NCI-H446 treated with DMSO at 0.1 percent for 48 hours (cell line): Measurements from ENCODE around the gene NFKBIL1.
"Not testable (repeated sequence)": the region's sequence is repeated elsewhere in the genome, so short reads cannot be mapped to it uniquely, and the experiment has no call there.

ENCODE experiments used
- DNase-seq: peaks from one replicate; lab custom pipeline; 2025; lab: John Stamatoyannopoulos, UW

NFKBIL1 gene

DNA sequence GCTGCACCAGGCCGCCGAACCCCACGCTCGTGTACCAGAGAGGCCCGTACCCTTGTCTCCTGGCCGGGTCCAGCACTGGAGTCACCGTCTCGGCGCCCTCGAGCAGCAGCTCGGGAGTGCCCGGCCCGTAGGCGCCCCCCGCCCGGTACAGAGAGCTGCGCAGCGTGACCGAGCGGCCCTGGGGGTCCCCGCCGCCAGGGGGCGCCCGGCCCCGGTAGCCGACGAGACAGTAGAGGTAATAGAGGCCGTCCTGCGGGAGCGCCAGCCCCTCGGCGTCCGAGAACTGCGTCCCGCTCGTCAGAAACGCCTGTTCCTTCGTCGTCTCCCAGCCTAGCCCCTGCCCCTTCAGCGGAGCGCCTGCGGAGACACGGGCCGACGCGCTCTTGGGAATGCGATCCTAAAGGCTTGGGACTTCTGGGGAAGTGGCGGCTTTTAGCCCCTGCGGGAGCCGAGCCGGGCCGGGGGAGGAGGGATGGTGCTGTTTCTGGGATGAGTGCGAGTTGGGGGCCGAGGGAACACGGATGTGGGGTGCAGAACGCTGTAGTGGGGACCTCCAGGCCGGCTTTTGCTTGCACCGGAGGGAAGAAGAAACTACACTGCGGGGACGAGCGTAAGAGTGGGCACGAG, 33.5 kb downstream of the NFKBIL1 start:
- peak; percentile 39 for DNase-seq

DNA sequence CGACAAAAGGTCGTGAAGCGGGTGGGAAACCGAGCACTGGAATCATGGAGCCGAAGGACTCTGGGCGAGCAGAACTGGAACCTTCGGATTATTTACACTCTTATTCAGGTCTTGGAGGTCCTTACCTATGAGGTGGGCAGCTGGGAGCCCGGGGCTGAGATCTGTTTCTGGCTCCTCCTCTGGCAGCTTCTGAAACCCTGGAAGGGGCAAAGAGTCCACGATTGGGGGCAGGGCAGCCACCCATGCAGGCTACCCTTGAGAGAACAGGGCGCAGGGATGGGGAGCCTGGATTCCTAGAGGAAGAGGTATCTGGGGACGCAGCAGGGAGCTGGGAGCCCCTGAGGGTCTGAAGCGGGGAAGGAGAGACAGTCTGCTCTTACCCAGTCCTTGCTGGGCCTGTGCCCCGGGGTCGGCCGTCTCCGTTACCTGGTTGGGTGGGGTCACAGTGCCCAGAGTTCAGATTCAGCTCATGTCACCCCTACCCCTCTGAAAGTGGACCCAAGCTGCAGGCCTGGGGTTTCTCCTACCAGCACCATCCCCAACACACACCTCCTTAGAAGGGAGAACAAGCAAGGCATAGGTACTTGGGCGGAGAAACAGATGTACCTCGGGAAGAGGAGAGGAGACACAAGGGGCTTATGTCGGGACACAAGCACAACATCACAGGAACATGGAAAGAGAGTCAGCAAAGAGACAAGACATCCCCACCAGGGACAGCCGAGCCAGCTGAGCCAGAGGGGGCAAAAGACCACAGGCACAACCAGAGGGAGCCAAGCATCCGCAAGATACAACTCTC, 34.2 kb downstream of the NFKBIL1 start:
- DNase-seq, result no peak

DNA sequence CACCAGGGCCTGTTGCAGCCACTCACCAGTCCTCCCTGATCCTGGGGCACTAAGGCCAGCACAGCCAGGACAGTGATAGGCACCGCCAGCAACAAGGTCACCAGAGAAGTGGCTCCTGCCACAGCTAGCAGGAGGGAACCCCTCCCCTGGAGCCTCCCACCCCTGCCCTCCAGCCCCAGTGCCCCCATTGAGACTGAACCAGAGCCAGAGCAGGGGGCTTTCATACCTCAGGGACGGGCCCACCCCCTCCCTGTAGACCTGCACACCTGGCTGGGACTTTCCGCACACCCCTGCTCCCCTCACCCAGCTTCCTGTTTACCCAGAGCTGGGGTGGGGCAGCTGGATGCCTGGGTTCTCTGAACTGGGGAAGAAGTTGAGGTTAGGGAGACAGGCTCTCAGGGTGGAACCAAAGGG, 34.8 kb downstream of the NFKBIL1 start, which contains the start of gene LTB:
Gene LTB (minus strand): TSS at position 195 of the 414 bp plus-strand sequence. CDS start 7 bp downstream, at position 188.
- no peak for DNase-seq

DNA sequence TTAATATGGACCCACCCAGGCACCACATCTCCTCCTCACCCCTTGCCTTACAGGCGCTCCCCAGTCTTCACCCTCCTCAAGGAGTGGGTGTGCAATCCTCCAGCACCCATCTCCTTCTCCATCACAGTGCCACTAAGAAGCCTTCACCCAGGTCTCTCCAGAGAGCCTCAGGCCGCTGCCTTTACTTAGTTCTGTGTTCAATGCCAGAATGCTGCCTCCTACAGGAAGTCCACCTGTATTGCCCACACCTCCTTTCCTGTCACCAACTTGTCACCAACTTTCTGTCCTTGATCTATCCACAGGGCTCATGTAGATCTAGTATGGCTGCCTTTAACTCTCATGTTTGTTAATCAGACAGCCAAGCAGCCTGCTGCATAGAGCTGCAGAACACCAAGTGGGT, 38.1 kb downstream of the NFKBIL1 start:
- no peak for DNase-seq

DNA sequence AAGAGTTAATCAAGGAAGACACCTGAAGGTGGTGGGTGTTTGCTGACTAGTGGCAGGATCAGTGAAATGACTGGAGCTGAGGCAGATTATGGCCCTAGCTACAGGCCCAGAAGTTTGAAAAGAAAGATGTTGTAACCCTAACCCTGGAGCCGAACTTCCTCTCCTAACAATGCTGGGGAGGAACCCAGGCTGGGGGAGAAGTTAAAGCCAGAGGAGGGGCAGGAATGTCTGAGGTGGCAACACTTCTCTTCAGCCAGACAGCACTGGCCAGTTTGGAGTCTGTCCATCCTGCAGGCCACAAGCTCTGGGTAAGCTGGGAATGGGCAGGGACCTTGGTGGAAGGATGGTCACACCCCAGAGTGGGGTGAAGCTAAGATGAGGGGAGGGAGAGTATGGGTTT, 38.6 kb downstream of the NFKBIL1 start, which contains the start of gene LST1:
Gene LST1 (plus strand): TSS at position 270 of the 400 bp plus-strand sequence. CDS start 1,023 bp downstream, outside the sequence.
- no peak for DNase-seq

DNA sequence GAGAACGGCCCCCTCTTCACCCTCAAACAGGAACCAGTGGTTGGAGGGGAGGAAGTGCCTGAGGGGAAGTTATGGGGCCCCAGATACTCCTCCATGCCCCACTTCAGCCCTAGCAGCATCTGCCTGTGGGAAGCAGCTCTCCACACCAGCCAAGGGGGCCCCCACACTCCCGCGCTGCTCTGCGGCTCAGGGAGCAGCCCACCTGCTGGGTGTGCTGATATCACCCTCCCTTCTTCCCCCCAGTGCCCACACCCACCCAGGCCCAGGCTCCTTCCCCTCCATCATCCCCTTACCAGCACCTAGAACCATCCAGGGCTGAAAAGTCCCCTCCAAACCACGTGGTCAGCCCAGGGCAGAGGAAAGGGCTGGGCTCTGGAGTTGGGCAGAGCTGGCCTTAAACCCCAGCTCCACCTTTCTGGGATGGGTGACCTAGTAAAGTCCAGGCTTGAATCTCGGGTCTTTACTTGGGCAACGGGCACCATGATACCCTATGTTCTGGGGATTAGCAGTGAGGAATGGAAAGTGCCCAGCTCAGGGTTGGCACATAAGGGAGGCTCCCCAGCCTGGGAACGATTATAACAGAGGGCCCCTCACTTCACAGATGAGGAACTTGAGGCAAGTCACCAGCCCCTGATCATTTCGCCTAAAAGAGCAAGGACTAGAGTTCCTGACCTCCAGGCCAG, 39.3 kb downstream of the NFKBIL1 start:
- DNase-seq, result no peak

DNA sequence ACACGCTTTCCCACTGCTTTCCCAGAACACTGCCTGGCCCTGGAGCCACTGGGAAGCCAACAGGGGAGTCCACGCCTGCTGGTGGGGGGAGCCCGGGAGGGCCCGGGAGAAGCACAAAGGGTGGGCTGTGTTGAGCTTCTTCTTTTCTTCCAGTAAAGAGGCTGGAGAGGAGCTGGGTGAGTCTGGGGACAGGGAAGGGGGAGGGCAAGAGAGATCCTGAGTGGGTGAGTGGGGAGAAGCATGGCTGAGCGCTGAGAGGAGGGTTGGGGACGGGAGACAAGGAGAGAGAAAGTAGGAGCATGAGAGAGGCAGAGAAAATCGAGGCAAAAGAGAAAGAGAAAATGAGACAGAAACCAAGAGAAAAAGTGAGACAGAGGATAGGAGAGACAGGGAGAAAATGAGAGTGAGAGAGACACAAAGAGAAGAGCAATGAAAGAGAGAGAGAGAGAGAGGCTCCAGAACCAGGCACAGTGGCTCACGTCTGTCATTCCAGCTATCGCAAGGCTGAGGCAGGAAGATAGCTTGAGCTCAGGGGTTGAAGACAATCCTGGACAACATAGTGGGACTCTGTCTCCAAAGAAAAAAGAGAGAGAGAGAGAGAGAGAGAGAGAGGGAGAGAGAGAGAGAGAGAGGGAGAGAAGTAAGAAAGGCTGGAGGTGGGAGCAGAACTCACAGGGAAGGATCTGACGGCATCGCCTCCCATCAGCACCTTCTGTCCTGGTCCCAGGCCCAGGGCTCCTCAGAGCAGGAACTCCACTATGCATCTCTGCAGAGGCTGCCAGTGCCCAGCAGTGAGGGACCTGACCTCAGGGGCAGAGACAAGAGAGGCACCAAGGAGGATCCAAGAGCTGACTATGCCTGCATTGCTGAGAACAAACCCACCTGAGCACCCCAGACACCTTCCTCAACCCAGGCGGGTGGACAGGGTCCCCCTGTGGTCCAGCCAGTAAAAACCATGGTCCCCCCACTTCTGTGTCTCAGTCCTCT, 40.7 kb downstream of the NFKBIL1 start:
- no peak for DNase-seq

DNA sequence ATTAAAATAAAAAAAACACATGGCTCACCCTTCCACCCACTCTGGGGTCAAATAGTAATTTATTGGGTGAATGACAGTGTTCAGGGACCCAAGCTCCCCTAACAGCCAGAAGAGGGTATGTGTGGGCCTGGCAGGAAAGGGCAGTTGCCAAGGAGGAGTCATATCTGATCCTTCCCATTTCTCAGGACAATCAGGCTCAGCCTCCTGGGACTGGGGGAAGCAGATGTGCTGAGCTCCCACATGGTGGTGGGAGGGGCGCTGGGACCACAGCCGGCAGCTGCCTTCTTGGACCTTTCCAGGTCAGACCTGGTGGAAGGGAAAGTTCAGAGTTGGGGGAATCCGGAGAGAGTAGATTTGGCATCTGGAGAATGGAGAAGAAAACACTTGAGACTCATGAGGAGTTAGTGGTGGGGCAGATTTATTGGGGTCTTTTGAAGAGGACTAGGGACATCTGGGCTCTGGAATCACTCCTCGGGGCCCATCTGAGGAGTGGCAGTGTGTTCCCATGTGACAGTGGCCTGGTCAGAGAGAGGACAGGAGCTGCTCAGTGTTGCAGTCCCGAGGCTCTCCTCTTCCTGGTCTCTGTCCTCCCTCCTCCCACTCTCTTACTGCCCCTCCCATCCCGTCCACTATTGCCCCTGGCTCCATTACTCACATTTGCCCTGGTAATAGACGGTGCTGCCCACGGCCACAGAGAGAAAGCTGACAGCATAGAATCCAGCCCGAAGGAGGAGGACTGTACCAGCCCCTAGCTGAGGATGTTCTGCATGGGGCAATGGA, 41.7 kb downstream of the NFKBIL1 start:
- no peak for DNase-seq

DNA sequence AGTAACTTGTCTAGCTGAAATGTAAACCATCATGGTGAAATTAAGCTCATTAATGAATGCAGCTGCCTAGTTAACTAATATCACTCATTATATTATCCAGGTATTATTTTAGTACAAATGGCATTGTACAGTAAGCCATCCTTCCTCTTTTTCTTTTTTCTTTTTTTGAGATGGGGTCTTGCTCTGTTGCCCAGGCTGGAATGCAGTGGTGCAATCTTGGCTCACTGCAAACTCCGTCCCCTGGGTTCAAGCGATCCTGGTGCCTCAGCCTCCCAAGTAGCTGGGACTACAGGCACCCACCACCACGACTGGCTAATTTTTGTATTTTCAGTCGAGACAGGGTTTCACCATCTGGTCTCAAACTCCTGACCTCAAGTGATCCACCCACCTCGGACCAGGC, 43.3 kb downstream of the NFKBIL1 start:
- DNase-seq, result not testable (repeated sequence)

DNA sequence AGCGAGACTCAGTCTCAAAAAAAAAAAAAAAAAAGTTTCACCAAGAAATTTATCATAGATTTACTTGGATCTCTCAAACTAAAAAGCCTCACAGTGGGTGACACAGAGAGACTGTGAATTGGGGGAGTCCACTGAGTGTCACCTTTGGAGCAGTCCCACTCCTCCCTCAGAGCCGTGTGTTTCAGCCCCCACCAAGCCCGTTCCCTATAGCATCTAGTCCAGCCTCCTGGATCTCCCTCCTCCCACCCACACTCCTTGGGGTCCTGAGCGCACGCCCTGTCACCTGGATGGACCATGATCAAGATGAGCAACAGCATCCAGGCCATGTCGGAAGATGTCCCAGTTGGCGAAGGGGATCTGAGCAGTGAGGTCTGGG, 45.0 kb downstream of the NFKBIL1 start:
- no peak for DNase-seq

DNA sequence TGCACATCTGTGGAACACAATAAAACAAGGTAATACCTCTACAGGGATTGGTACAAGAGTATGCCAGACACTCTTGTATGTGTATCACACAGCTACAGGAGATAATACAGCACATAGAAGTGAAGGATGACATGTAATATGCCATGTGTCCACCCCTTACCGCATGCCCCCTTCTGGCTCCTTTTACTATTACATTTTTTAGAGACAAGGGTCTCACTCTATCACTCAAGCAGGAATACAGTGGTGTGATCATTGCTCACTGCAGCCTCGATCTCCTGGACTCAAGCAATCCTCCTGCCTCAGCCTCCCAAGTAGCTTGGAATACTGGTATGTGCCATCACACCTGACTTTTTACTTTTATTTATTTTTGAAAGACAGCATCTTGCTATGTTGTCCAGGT, 49.6 kb downstream of the NFKBIL1 start:
- no peak for DNase-seq

DNA sequence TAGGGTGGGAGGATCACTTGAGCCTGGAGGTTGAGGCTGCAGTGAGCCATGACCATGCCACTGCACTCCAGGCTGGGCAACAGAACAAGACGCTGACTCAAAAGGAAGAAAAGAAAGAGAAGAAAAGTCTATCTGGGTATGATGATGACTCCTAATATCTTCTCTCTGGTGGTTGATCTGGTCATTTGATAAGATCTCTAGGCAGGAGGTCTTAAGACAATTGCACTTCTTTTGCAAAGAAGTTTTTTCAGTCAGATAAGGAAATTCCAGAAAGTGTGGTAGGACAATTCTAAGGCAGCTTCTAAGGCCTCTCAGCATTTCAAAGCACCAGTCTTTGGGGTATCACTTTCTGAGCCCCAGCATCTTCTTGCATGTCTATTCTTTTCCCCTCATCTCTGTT, 59.9 kb downstream of the NFKBIL1 start:
- no peak for DNase-seq
